Astrocyte of the cerebellum (primary cell): ENCODE measurements around the gene HEBP1.

Source experiments
- DNase-seq: peaks from one replicate; pipeline ENCODE4 v3.0.0-alpha.2; 2011; ENCODE audit warnings: low read depth
- H3K4me3 ChIP-seq: 2 replicates; pipeline ENCODE4 v1.5.1; 2011; ENCODE audit warnings: mild to moderate bottlenecking, low read depth, low read length, moderate library complexity
- CTCF ChIP-seq: IDR thresholded peaks from 2 replicates; pipeline ENCODE4 v1.5.1; 2012; ENCODE audit warnings: low read length, low read depth, moderate library complexity, mild to moderate bottlenecking; ENCODE audit errors: missing control alignments
- in situ Hi-C: cut with HindIII; loops from 2 replicates; pipeline ENCODE4 v1.10.0; 2017; ENCODE audit warnings: low sequenced_read_pairs

HEBP1 gene

GRCh38 chr12:12939888-12940287, 60.2 kb downstream of the HEBP1 start:
- in situ Hi-C loops: no loop called here
- DNase-seq: no peak
- no peak overlapping the region for H3K4me3 ChIP-seq
- no peak for TF ChIP-seq CTCF

- in situ Hi-C loops: no loop called here
- TF ChIP-seq CTCF: no peak
- H3K4me3 ChIP-seq: no peak overlapping the region
- DNase-seq: no peak
Observed at GRCh38 chr12:12938541-12938940, 61.5 kb downstream of the HEBP1 start.

DNA sequence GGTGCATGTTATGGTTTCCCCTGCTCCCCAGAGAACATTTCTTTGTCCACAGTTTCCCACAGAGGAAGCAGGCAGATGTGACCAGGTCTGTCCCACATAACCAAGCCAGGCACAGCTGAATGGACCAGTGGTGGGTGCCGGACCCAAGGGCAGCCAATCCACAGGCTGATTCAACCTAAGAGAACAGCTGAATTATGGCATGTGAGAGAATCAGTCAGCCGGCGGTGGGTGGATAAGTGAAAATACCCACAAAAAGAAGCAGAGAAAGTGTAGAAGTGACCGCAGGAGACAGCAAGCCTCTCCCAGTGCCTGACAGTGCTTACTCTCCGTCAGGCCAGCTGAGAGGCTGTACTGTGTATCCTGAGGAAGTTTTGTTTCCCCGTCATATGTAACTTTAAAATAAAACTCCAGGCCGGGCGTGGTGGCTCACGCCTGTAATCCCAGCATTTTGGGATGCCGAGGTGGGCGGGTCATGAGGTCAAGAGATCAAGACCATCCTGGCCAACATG, 63.0 kb downstream of the HEBP1 start:
- no peak overlapping the region for H3K4me3 ChIP-seq
- no peak for TF ChIP-seq CTCF
- no peak for DNase-seq
- in situ Hi-C loops: no loop called here

DNA sequence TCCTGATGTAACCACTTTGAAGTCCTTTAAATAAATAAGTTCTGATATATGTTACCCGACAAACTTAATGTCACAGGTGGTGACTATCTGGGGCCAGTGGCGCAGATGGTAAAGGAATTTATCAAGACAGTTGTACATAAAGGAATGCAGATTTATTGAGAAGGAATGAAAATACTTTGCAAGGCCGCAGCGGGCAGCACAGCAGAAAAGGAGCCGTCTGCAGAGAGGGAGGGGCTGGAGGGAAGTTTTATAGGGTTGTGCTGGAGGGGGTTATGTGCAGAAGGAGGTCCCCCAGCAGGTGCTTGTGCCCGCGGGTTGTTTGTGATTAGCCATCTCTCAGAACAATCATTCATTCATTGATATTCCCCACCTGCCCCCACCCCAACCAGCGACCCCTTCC, 65.5 kb downstream of the HEBP1 start:
- TF ChIP-seq CTCF: no peak
- DNase-seq: no peak
- in situ Hi-C loops: no loop called here
- no peak overlapping the region for H3K4me3 ChIP-seq

GRCh38 chr12:12933742-12934141, 66.3 kb downstream of the HEBP1 start:
- TF ChIP-seq CTCF: no peak
- DNase-seq: no peak
- H3K4me3 ChIP-seq: no peak overlapping the region
- in situ Hi-C loops: no loop called here

DNA sequence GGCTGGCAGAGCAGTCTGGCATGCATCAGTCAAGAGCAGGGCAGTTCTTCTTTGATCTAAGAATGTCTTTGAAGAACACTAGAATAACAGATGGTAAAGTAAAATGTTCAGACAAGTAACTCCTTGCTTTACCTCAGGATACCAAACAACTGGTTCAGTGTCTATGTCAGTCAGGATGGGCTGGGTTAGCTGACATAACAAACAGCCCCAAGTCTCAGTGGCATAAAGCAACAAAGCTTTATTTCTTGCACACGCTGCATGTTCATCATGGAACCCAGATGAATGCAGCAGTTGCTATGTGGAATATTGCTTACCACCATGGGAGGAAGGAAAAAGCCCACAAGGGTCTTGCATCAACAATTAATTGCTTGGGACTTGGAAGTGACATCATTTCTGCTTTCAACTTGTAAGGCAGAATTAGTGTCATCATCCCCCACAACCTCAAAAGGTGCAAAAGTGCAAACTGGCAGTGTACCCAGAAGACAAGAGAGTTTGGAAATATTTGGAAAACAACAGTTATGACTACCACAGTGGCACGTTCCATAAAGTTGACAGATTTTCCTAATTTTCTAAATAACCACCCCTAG, 69.3 kb downstream of the HEBP1 start:
- no peak overlapping the region for H3K4me3 ChIP-seq
- in situ Hi-C loops: no loop called here
- no peak for DNase-seq
- no peak for TF ChIP-seq CTCF

GRCh38 chr12:12929696-12930095, 70.4 kb downstream of the HEBP1 start:
- DNase-seq: no peak
- TF ChIP-seq CTCF: no peak
- in situ Hi-C loops: no loop called here
- H3K4me3 ChIP-seq: no peak overlapping the region
